Measurements from ENCODE around the gene PHF12.

- TF ChIP-seq, protein P1, sequence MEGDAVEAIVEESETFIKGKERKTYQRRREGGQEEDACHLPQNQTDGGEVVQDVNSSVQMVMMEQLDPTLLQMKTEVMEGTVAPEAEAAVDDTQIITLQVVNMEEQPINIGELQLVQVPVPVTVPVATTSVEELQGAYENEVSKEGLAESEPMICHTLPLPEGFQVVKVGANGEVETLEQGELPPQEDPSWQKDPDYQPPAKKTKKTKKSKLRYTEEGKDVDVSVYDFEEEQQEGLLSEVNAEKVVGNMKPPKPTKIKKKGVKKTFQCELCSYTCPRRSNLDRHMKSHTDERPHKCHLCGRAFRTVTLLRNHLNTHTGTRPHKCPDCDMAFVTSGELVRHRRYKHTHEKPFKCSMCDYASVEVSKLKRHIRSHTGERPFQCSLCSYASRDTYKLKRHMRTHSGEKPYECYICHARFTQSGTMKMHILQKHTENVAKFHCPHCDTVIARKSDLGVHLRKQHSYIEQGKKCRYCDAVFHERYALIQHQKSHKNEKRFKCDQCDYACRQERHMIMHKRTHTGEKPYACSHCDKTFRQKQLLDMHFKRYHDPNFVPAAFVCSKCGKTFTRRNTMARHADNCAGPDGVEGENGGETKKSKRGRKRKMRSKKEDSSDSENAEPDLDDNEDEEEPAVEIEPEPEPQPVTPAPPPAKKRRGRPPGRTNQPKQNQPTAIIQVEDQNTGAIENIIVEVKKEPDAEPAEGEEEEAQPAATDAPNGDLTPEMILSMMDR (IDR thresholded peaks at IDR 0.05; ENCODE audit: low read depth, low read length, poor library complexity, severe bottlenecking): no peak
- TF ChIP-seq EZH2phosphoT487 (IDR thresholded peaks at IDR 0.05; ENCODE audit: borderline replicate concordance, low read length): no peak
These were observed 92.4 kb downstream of the PHF12 start for GRCh38 chr17:28858801-28859355.
